HepG2 (cell line): ENCODE measurements around the gene TNNT1. TPM values are rescaled to one million over a fixed set of nuclear protein-coding genes. Genes with fewer than 3 reads are reported as not detected.

Experiments
- ATAC-seq: fragments of 200-7000 bp; cut with Tn5 transposase; 3 replicates; pipeline ENCODE4 v1.9.1; 2020; ENCODE audit warnings: mild to moderate bottlenecking, moderate library complexity
- BruUV-seq: library from RNA; stranded (reverse); fragments of 400-500 nt; replicated peaks from 2 replicates; lab custom pipeline; 2021; lab: Mats Ljungman, UMichigan
- CTCF ChIA-PET: fragments of 300-600 bp; formaldehyde crosslinking; extraction: SDS; loops from one replicate; lab custom pipeline; 2021; ENCODE audit warnings: low total read pairs, inconsistent platforms, low intra/inter-chr PET ratio; lab: Yijun Ruan, JAX
- POLR2A ChIA-PET: fragments of 350-600 bp; sonication (Branson Sonifier 250); formaldehyde crosslinking; loops from one replicate; lab custom pipeline; 2020; ENCODE audit warnings: antibody characterized with exemption, inconsistent platforms; lab: Yijun Ruan, JAX
- DNase-seq: peaks from one replicate; pipeline ENCODE4 v3.0.0-alpha.2; 2015; ENCODE audit warnings: low spot score
- FAIRE-seq: peaks from 3 replicates; lab custom pipeline; 2011; peaks lifted over from hg19 to GRCh38; lab: Jason Lieb, UNC
- H2AFZ ChIP-seq: one replicate; pipeline ENCODE4 v1.6.1; 2011; ENCODE audit warnings: low read length, inconsistent platforms
- H3K27ac ChIP-seq: fragments of 300-600 bp; 3 replicates; pipeline ENCODE4 v1.8.0; 2011; ENCODE audit warnings: mixed run types, mild to moderate bottlenecking, mixed read lengths, low read length, inconsistent platforms; ENCODE audit not compliant: insufficient read depth; ENCODE audit errors: extremely low read length
- H3K27me3 ChIP-seq, 2 experiments: fragments of 200-600 bp in 1 of 2; 2 replicates in 1 of 2; 3 replicates in 1 of 2; pipeline versions ENCODE4 v1.6.0 to v1.8.0; 2011; ENCODE audit warnings: low read length in 2 of 2, mild to moderate bottlenecking in 2 of 2, moderate library complexity in 2 of 2, inconsistent platforms in 1 of 2; ENCODE audit not compliant: insufficient read depth in 2 of 2, control insufficient read depth in 1 of 2
- H3K36me3 ChIP-seq, 2 experiments: fragments of 200-600 bp in 1 of 2; replicated peaks in 1 of 2; 2 replicates in 1 of 2; 3 replicates in 1 of 2; pipeline versions ENCODE4 v1.5.1 to v1.8.0; 2011; ENCODE audit warnings: low read length in 2 of 2, inconsistent platforms in 1 of 2; ENCODE audit not compliant: insufficient read depth in 2 of 2, control insufficient read depth in 1 of 2
- H3K4me1 ChIP-seq: 2 replicates; pipeline ENCODE4 v1.5.1; 2012; ENCODE audit warnings: low read length, inconsistent platforms; ENCODE audit not compliant: insufficient read depth
- H3K4me2 ChIP-seq: 2 replicates; pipeline ENCODE4 v1.6.0; 2011; ENCODE audit warnings: low read depth, low read length, inconsistent platforms
- H3K4me3 ChIP-seq, 3 experiments: fragments of 200-600 bp in 1 of 3; sonication (generic), shearing (Covaris generic) in 1 of 3; replicated peaks in 1 of 3; 2 replicates each; pipeline ENCODE4 v1.5.1; 2011 to 2016; ENCODE audit warnings: low read length in 3 of 3, inconsistent platforms in 2 of 3, low read depth in 2 of 3, mild to moderate bottlenecking in 2 of 3, control low read depth in 1 of 3, mixed read lengths in 1 of 3; ENCODE audit not compliant: insufficient read depth in 1 of 3
- H3K79me2 ChIP-seq: one replicate; pipeline ENCODE4 v1.6.1; 2011; ENCODE audit warnings: low read length, inconsistent platforms; ENCODE audit not compliant: insufficient read depth
- H3K9ac ChIP-seq: 2 replicates; pipeline ENCODE4 v1.6.0; 2011; ENCODE audit warnings: mild to moderate bottlenecking, low read depth, low read length, inconsistent platforms; ENCODE audit not compliant: insufficient read depth
- H3K9me3 ChIP-seq: 2 replicates; pipeline ENCODE4 v1.5.1; 2012; ENCODE audit warnings: mild to moderate bottlenecking, low read length
- H4K20me1 ChIP-seq: 2 replicates; pipeline ENCODE4 v1.6.0; 2011; ENCODE audit warnings: inconsistent platforms, mild to moderate bottlenecking, low read length, moderate library complexity; ENCODE audit not compliant: insufficient read depth
- GTF3A ChIP-seq: sonication (generic); formaldehyde crosslinking; conservative IDR thresholded peaks from 2 replicates; pipeline ENCODE4 v1.4.0; 2020; ENCODE audit warnings: mild to moderate bottlenecking, missing genetic modification reagents
- HNRNPK ChIP-seq: fragments of 200-400 bp; formaldehyde crosslinking; IDR thresholded peaks from 2 replicates; pipeline ENCODE4 v1.6.1; 2018; ENCODE audit warnings: low read length, low read depth, moderate library complexity, mild to moderate bottlenecking; ENCODE audit not compliant: poor library complexity, severe bottlenecking
- MTF2 ChIP-seq: sonication (generic); formaldehyde crosslinking; IDR thresholded peaks from 2 replicates; pipeline ENCODE4 v1.5.0; 2020; ENCODE audit warnings: missing genetic modification reagents, borderline replicate concordance
- NCOR1 ChIP-seq: fragments of 200-600 bp; sonication (generic); IDR thresholded peaks from 2 replicates; pipeline ENCODE4 v1.7.0; 2017; ENCODE audit warnings: antibody characterized with exemption, low read length, borderline replicate concordance
- PCBP1 ChIP-seq: fragments of 200-400 bp; formaldehyde crosslinking; IDR thresholded peaks from 2 replicates; pipeline ENCODE4 v1.6.1; 2017; ENCODE audit warnings: mild to moderate bottlenecking, low read depth, low read length, borderline replicate concordance
- SIN3B ChIP-seq: fragments of 150-350 bp; IDR thresholded peaks from 2 replicates; pipeline ENCODE4 v1.6.1; 2014; ENCODE audit warnings: low read length
- ZBTB20 ChIP-seq: sonication (generic); formaldehyde crosslinking; IDR thresholded peaks from 2 replicates; pipeline ENCODE4 v1.8.1; 2023; ENCODE audit warnings: missing genetic modification reagents, low read depth, mild to moderate bottlenecking, borderline replicate concordance
- ZBTB49 ChIP-seq: sonication (generic); formaldehyde crosslinking; IDR thresholded peaks from 2 replicates; pipeline ENCODE4 v1.4.0; 2020; ENCODE audit warnings: missing genetic modification reagents, borderline replicate concordance
- ZNF354B ChIP-seq: sonication (generic); formaldehyde crosslinking; IDR thresholded peaks from 2 replicates; pipeline ENCODE4 v1.8.0; 2022; ENCODE audit warnings: mild to moderate bottlenecking, missing genetic modification reagents
- WGBS: methylation state at CpG from one replicate; pipeline ENCODE4 v1.1.6; 2017; ENCODE audit warnings: low lambda C conversion rate; 5-methylcytosine and 5-hydroxymethylcytosine counted together
- in situ Hi-C: cut with HindIII; loops from 2 replicates; pipeline ENCODE4 v1.10.0; 2017; ENCODE audit warnings: low pct_unique_long_range_greater_than_20kb; ENCODE audit not compliant: extremely low pct_ligation_motif_present
- intact Hi-C: fragments of 100-400 bp; cut with micrococcal nuclease; formaldehyde crosslinking; loops from one replicate; pipeline ENCODE4 v1.10.0; 2022; ENCODE audit not compliant: unreplicated experiment
- polyA plus RNA-seq, 8 experiments: library from polyadenylated mRNA; depleted of rRNA in 3 of 8; stranded (reverse) in 7 of 8; unstranded in 1 of 8; fragments of >200 nt; fragmentation: Illumina TruSeq in 4 of 8; extraction: Trizol in 4 of 8; gene quantifications; 2 replicates each; pipeline versions ENCODE4 v1.2.1 to v1.2.3, GENCODE V29; 2011 to 2016; ENCODE audit warnings: low read depth in 4 of 8, missing spikeins in 1 of 8, mixed read lengths in 1 of 8; ENCODE audit not compliant: insufficient read depth in 1 of 8
- total RNA-seq, 5 experiments: library from RNA; depleted of rRNA; stranded (reverse); fragments of >200 nt; fragmentation: Illumina TruSeq; extraction: Trizol; gene quantifications; 2 replicates each; pipeline ENCODE4 v1.2.3, GENCODE V29; 2016; ENCODE audit warnings: low read depth in 1 of 5

Gene TNNT1
- total and polyA plus RNA-seq, 2 of the 13 experiments (the other 11 are each of a cell fraction or from before 2014, with no cell fraction given), result 1.3 to 2.4 TPM

DNA sequence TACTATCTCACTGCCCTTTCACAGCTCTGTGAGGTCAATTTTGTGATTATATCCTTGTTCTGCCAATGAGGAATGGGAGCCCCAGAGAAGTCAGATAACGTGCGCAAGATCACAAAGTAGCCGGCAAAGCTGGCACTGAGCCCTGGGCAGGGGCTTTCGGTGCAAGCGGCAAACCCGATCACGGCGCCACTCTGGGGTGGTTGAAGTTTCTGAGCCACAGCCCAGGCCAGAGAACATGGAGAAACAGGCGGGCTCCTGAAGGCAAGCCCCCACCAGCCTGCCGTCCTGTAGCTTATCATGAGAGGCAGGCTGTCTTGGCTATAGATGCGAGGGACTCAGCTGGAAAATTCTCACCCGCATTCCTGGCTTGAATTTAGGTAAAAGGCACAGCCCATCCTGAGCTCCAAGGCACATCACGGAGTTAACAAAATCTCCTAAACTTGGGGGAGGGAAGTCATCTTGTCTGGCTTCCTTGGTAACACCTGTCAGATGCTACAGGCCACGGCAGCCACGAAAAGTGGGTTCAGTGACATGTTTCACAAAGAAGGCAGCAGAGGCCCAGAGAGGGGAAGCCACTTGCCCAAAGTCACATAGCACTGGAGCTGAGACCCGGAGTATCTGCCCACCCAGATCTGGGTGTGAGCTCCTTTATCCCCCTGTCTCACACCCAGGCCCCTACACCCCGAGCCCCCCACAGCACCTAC, 12.5 kb downstream of the TNNT1 start (continued):
- no peak for TF ChIP-seq ZBTB49 (CRISPR knock-in tag)
- TF ChIP-seq GTF3A (CRISPR knock-in tag), result no peak
- no peak for TF ChIP-seq MTF2 (CRISPR knock-in tag)
- no peak for TF ChIP-seq SIN3B
- TF ChIP-seq ZNF354B, result no peak

DNA sequence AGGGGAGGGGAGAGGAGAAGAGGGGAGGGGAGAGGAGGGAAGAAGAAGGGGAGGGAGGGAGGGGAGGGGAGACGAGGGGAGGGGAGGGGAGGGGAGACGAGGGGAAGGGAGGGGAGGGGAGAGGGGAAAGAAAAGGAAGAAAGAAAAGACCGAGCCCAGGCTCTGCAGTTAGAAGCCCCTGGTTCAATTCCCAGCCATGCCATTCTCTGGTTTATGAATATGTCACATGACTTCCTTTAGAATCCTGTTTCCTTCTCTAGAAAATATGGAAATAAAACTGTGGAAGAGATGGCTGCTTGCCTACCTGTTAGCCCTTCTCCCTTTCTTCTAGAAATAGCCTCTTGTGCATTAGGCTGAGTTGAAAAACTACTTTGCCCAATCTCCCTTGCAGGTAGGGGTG, 14.3 kb downstream of the TNNT1 start:
- TF ChIP-seq PCBP1 (peak; percentile 72; the same call in 1 of the 2 replicates), HNRNPK (peak; percentile 97), NCOR1 (no peak), ZBTB20 (CRISPR knock-in tag) (no peak)
- no peaks in the 10 kb centered on the region for H3K4me1 ChIP-seq
- POLR2A ChIA-PET, result no interaction called here
- ATAC-seq (no peak), FAIRE-seq (no peak), DNase-seq (no peak)
- no peaks in the 10 kb centered on the region for H3K36me3 ChIP-seq
- H3K9me3 ChIP-seq, result no peaks in the 10 kb centered on the region
- peaks cover 0 to 17% of the 10 kb centered on the region in 2 experiments; a peak in 1 of 5 replicates for H3K27me3 ChIP-seq
- intact Hi-C loops (loop anchor here (5.0 kb wide), 1 partner anchor 252 kb away; no protein-coding TSS in a partner anchor), in situ Hi-C loops (no loop called here)
- no peak overlapping the region for H2AFZ ChIP-seq
- H4K20me1 ChIP-seq, result no peaks in the 10 kb centered on the region
- CTCF ChIA-PET, result no interaction called here
- H3K4me3 ChIP-seq, result no peak overlapping the region
- no peak overlapping the region for H3K27ac ChIP-seq
- no peak overlapping the region for H3K4me2 ChIP-seq
- H3K79me2 ChIP-seq, result no peaks in the 10 kb centered on the region
- WGBS, result 16% methylated on average over 3 of the region's 3 CpGs
- BruUV-seq, result no TSS peak
- no peak overlapping the region for H3K9ac ChIP-seq
